NB4 (cell line): Measurements from ENCODE around the gene RSPO3.

Source experiments
- DNase-seq: peaks from one replicate; pipeline ENCODE4 v3.0.0; 2010; ENCODE audit warnings: low read depth
- H3K4me3 ChIP-seq: one replicate; pipeline ENCODE4 v1.5.1; 2011; ENCODE audit warnings: mild to moderate bottlenecking, low read depth, low read length, moderate library complexity
- CTCF ChIP-seq: IDR thresholded peaks from one replicate; pipeline ENCODE4 v1.5.1; 2012; ENCODE audit warnings: low read depth, low read length
- MAX ChIP-seq: IDR thresholded peaks from 2 replicates; pipeline ENCODE4 v1.6.1; 2011; ENCODE audit warnings: low read depth, low read length
- MYC ChIP-seq: IDR thresholded peaks from 2 replicates; pipeline ENCODE4 v1.6.1; 2011; ENCODE audit warnings: low read depth, low read length
- POLR2A ChIP-seq: IDR thresholded peaks from 2 replicates; pipeline ENCODE4 v1.6.1; 2011; ENCODE audit warnings: mild to moderate bottlenecking; ENCODE audit not compliant: insufficient read length; ENCODE audit errors: extremely low read depth

RSPO3 gene

GRCh38 chr6:127148511-127148910 lies 30.0 kb downstream of the RSPO3 start:
- no peak for DNase-seq
- no peak overlapping the region for H3K4me3 ChIP-seq
- TF ChIP-seq MAX: no peak
- no peak for TF ChIP-seq POLR2A
- TF ChIP-seq MYC: no peak
- TF ChIP-seq CTCF: no peak

- TF ChIP-seq MAX: no peak
- no peak for TF ChIP-seq MYC
- no peak for TF ChIP-seq POLR2A
- no peak for TF ChIP-seq CTCF
- no peak overlapping the region for H3K4me3 ChIP-seq
- no peak for DNase-seq
These were observed 36.0 kb downstream of the RSPO3 start for GRCh38 chr6:127154509-127154908.

- no peak overlapping the region for H3K4me3 ChIP-seq
- no peak for DNase-seq
- TF ChIP-seq POLR2A (no peak), CTCF (no peak), MAX (no peak), MYC (no peak)
These were observed 42.0 kb downstream of the RSPO3 start for GRCh38 chr6:127160484-127160883.

GRCh38 chr6:127162836-127163235 lies 44.4 kb downstream of the RSPO3 start:
- TF ChIP-seq CTCF (no peak), POLR2A (no peak), MAX (no peak), MYC (no peak)
- no peak for DNase-seq
- no peak overlapping the region for H3K4me3 ChIP-seq

GRCh38 chr6:127164036-127164435 lies 45.6 kb downstream of the RSPO3 start:
- no peak for DNase-seq
- H3K4me3 ChIP-seq: no peak overlapping the region
- TF ChIP-seq POLR2A (no peak), MAX (no peak), CTCF (no peak), MYC (no peak)

- no peak overlapping the region for H3K4me3 ChIP-seq
- TF ChIP-seq POLR2A (no peak), CTCF (no peak), MYC (no peak), MAX (no peak)
- DNase-seq: no peak
These were observed 46.1 kb downstream of the RSPO3 start for GRCh38 chr6:127164565-127164964.
